Osteocyte (in vitro differentiated cells): Measurements from ENCODE around the gene ANP32B. TPM values are rescaled to one million over a fixed set of nuclear protein-coding genes. Genes with fewer than 3 reads are reported as not detected.

Source experiments
- DNase-seq: peaks from one replicate; pipeline ENCODE4 v3.0.0; 2021; ENCODE audit warnings: mixed read lengths; ENCODE audit not compliant: unreplicated experiment; ENCODE audit errors: extremely low spot score
- H3K27ac Mint-ChIP-seq: one replicate; pipeline ENCODE4 v1.8.0; 2021; ENCODE audit warnings: mild to moderate bottlenecking, mixed read lengths; ENCODE audit not compliant: unreplicated experiment
- H3K27me3 Mint-ChIP-seq: one replicate; pipeline ENCODE4 v1.8.0; 2021; ENCODE audit warnings: mixed read lengths; ENCODE audit not compliant: unreplicated experiment
- H3K36me3 Mint-ChIP-seq: one replicate; pipeline ENCODE4 v1.8.0; 2021; ENCODE audit warnings: mixed read lengths; ENCODE audit not compliant: unreplicated experiment
- H3K4me1 Mint-ChIP-seq: one replicate; pipeline ENCODE4 v1.8.0; 2021; ENCODE audit warnings: mixed read lengths; ENCODE audit not compliant: unreplicated experiment
- H3K4me3 Mint-ChIP-seq: one replicate; pipeline ENCODE4 v1.8.0; 2021; ENCODE audit warnings: mild to moderate bottlenecking, moderate library complexity, mixed read lengths; ENCODE audit not compliant: unreplicated experiment
- H3K9me3 Mint-ChIP-seq: one replicate; pipeline ENCODE4 v1.8.0; 2021; ENCODE audit warnings: mixed read lengths; ENCODE audit not compliant: unreplicated experiment
- CTCF ChIP-seq: fragments of 200-600 bp; sonication (generic); IDR thresholded peaks from 2 replicates; pipeline ENCODE4 v1.5.0; 2021; ENCODE audit warnings: antibody characterized with exemption, mild to moderate bottlenecking, moderate library complexity
- total RNA-seq: library from RNA; stranded (reverse); gene quantifications from 2 replicates; pipeline ENCODE4 v1.2.1, GENCODE V29; 2021

Gene ANP32B
- total RNA-seq, 1 donor from 2014 or later, result 114 TPM

- no peaks in the 10 kb centered on the region for H3K9me3 Mint-ChIP-seq
- TF ChIP-seq CTCF, result no peak
- peaks cover 79% of the 10 kb centered on the region for H3K27me3 Mint-ChIP-seq
- no peak for DNase-seq
- H3K4me1 Mint-ChIP-seq, result no peaks in the 10 kb centered on the region
- H3K27ac Mint-ChIP-seq, result no peak within 1 kb of the TSS
- no peak within 1 kb of the TSS for H3K4me3 Mint-ChIP-seq
- H3K36me3 Mint-ChIP-seq, result no peaks in the 10 kb centered on the region
These were observed 45.0 kb upstream of the ANP32B start, which contains the start of gene HEMGN for GRCh38 chr9:97938081-97938644. Gene HEMGN, minus strand, starts transcription at chr9:97938172. Its CDS starts 36 bp downstream, at chr9:97938136.

GRCh38 chr9:97940233-97940632 lies 42.9 kb upstream of the ANP32B start:
- H3K4me3 Mint-ChIP-seq, result no peak overlapping the region
- no peaks in the 10 kb centered on the region for H3K4me1 Mint-ChIP-seq
- H3K27ac Mint-ChIP-seq, result no peak overlapping the region
- no peaks in the 10 kb centered on the region for H3K36me3 Mint-ChIP-seq
- H3K27me3 Mint-ChIP-seq, result peaks cover 65% of the 10 kb centered on the region
- TF ChIP-seq CTCF, result no peak
- H3K9me3 Mint-ChIP-seq, result no peaks in the 10 kb centered on the region
- DNase-seq, result no peak

GRCh38 chr9:97940741-97941140 lies 42.4 kb upstream of the ANP32B start:
- TF ChIP-seq CTCF, result no peak
- Mint-ChIP-seq H3K4me1 (no peaks in the 10 kb centered on the region), H3K9me3 (no peaks in the 10 kb centered on the region), H3K36me3 (no peaks in the 10 kb centered on the region), H3K27me3 (peaks cover 63% of the 10 kb centered on the region), H3K4me3 (no peak overlapping the region), H3K27ac (no peak overlapping the region)
- DNase-seq, result no peak

- Mint-ChIP-seq H3K36me3 (no peaks in the 10 kb centered on the region), H3K27ac (no peak overlapping the region), H3K9me3 (no peaks in the 10 kb centered on the region), H3K4me1 (no peaks in the 10 kb centered on the region), H3K4me3 (no peak overlapping the region), H3K27me3 (peaks cover 64% of the 10 kb centered on the region)
- DNase-seq, result no peak
- TF ChIP-seq CTCF, result no peak
These were observed 41.8 kb upstream of the ANP32B start for GRCh38 chr9:97941323-97941722.

- no peaks in the 10 kb centered on the region for H3K4me1 Mint-ChIP-seq
- no peaks in the 10 kb centered on the region for H3K36me3 Mint-ChIP-seq
- peaks cover 66% of the 10 kb centered on the region for H3K27me3 Mint-ChIP-seq
- no peaks in the 10 kb centered on the region for H3K9me3 Mint-ChIP-seq
- H3K27ac Mint-ChIP-seq, result no peak overlapping the region
- no peak for DNase-seq
- no peak overlapping the region for H3K4me3 Mint-ChIP-seq
- no peak for TF ChIP-seq CTCF
These were observed 39.8 kb upstream of the ANP32B start for GRCh38 chr9:97943308-97943855.
